K562 (cell line): ENCODE results near the gene CAV1. TPM values are rescaled to one million over a fixed set of nuclear protein-coding genes. Genes with fewer than 3 reads are reported as not detected.

Experiments used
- CBFA2T2 ChIP-seq: fragments of 450-650 bp; conservative IDR thresholded peaks from 2 replicates; pipeline ENCODE4 v1.6.1; 2017; ENCODE audit warnings: mild to moderate bottlenecking
- FUS ChIP-seq: fragments of 200-400 bp; formaldehyde crosslinking; optimal IDR thresholded peaks from 2 replicates; pipeline ENCODE3; 2017; ENCODE audit warnings: low read depth, low read length
- GMEB1 ChIP-seq: fragments of 250-450 bp; sonication (Bioruptor Pico); IDR thresholded peaks from 2 replicates; pipeline ENCODE4 v1.4.0; 2020; ENCODE audit warnings: mild to moderate bottlenecking
- ILF3 ChIP-seq: fragments of 450-650 bp; IDR thresholded peaks from 2 replicates; pipeline ENCODE4 v1.6.1; 2018; ENCODE audit warnings: antibody characterized with exemption, mild to moderate bottlenecking, moderate library complexity, borderline replicate concordance
- MXI1 ChIP-seq: IDR thresholded peaks from 2 replicates; pipeline ENCODE4 v1.6.1; 2011; ENCODE audit warnings: low read depth, mild to moderate bottlenecking, improper control_type of control experiment, low read length
- RFX5 ChIP-seq: IDR thresholded peaks from 2 replicates; pipeline ENCODE4 v1.6.1; 2011; ENCODE audit warnings: low read depth, mild to moderate bottlenecking, improper control_type of control experiment, low read length
- SMARCE1 ChIP-seq: fragments of 450-650 bp; IDR thresholded peaks from 2 replicates; pipeline ENCODE4 v1.7.1; 2016; ENCODE audit warnings: mild to moderate bottlenecking
- ZNF609 ChIP-seq: sonication (generic); formaldehyde crosslinking; IDR thresholded peaks from 2 replicates; pipeline ENCODE4 v1.8.1; 2023; ENCODE audit warnings: missing genetic modification reagents, mild to moderate bottlenecking, borderline replicate concordance
- polyA plus RNA-seq, 8 experiments: library from polyadenylated mRNA; depleted of rRNA in 4 of 8; stranded (reverse) in 5 of 8; unstranded in 3 of 8; fragments of >200 nt; fragmentation: Nextera tagmentation in 2 of 8; fragmentation: Illumina TruSeq in 1 of 8; extraction: Ambion mirVana in 2 of 8; extraction: Trizol in 1 of 8; gene quantifications; 2 replicates each; pipeline versions ENCODE4 v1.2.1 to v1.2.3, GENCODE V29; 2011 to 2014; ENCODE audit warnings: inconsistent platforms in 1 of 8, missing spikeins in 1 of 8
- total RNA-seq, 7 experiments: library from RNA; depleted of rRNA in 6 of 7; stranded (reverse); fragments of >200 nt in 6 of 7; fragmentation: Illumina TruSeq in 2 of 7; extraction: Trizol in 2 of 7; gene quantifications; 2 replicates each; pipeline versions ENCODE4 v1.2.1 to v1.2.3, GENCODE V29; 2011 to 2021; ENCODE audit warnings: low replicate concordance in 1 of 7
- TF ChIP-seq, protein P1 (sequence below): sonication (generic); formaldehyde crosslinking; IDR thresholded peaks from 2 replicates; pipeline ENCODE4 v1.8.0; 2022; ENCODE audit warnings: mild to moderate bottlenecking, missing genetic modification reagents
- TF ChIP-seq, protein P2 (sequence below): conservative IDR thresholded peaks from 2 replicates; pipeline ENCODE4 v1.6.1; 2011; ENCODE audit warnings: low read depth, mild to moderate bottlenecking, low read length; ENCODE audit not compliant: control insufficient read depth

CAV1 gene
- total and polyA plus RNA-seq, 9 of the 15 experiments (the other 6 are each of a cell fraction or from before 2014, with no cell fraction given) = 0.08 to 1.5 (median 0.63) TPM

DNA sequence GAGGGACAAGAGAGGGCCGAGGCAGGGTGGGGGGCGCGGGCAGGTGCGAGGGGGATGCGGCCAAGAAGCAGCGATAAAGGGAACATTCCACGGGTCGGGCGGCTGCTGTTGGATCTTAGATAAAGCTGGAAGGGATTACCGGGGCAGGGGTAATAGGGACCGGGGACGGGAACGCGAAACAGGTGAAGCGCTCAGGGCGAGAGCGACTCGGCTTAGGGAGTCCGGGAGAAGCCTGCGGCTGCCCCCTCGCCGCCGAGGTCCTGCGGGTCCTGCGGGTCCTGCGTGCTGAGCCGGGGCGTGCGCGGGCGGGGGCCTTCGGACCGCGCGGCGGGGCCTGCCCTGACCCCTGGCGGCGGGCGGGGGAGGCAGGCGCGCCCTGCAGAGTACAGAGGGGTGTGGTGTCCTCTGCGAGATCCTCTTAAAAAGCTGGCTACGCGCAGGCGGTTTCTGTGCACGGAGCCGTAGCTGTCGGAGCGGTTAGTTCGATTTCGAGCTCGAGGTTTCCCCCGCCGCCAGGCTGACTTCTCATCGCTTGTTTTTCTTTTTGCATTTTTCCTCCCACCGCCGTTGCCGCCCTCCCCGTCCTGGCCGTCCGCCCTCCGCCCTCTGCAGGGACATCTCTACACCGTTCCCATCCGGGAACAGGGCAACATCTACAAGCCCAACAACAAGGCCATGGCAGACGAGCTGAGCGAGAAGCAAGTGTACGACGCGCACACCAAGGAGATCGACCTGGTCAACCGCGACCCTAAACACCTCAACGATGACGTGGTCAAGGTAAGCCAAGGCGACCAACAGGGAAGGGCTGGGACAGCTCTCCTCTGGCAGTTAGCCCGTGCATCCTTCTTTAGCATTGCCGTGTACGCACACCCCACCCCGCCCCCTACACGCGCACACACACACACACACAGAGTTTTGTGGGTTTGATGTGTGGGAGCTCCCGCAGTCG lies 1.4 kb downstream of the CAV1 start (continued):
- no peak for TF ChIP-seq RFX5
- TF ChIP-seq CBFA2T2 = 0 out of 2 replicates have a peak, but pooled peaks have one; percentile 29
- TF ChIP-seq ZNF609 (CRISPR knock-in tag) = peak; percentile 85; the same call in 1 of the 2 replicates
- peak; percentile 40; the same call in 1 of the 2 replicates for TF ChIP-seq ILF3
- TF ChIP-seq FUS = no peak
- TF ChIP-seq SMARCE1 = peak; percentile 37; the same call in 1 of the 2 replicates
- TF ChIP-seq, protein P1, sequence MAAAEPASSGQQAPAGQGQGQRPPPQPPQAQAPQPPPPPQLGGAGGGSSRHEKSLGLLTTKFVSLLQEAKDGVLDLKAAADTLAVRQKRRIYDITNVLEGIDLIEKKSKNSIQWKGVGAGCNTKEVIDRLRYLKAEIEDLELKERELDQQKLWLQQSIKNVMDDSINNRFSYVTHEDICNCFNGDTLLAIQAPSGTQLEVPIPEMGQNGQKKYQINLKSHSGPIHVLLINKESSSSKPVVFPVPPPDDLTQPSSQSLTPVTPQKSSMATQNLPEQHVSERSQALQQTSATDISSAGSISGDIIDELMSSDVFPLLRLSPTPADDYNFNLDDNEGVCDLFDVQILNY (CRISPR knock-in tag) = 0 out of 2 replicates have a peak, but pooled peaks have one; percentile 65
- peak; percentile 63; the same call in 1 of the 2 replicates for TF ChIP-seq GMEB1
- no peak for TF ChIP-seq MXI1
- TF ChIP-seq, protein P2, sequence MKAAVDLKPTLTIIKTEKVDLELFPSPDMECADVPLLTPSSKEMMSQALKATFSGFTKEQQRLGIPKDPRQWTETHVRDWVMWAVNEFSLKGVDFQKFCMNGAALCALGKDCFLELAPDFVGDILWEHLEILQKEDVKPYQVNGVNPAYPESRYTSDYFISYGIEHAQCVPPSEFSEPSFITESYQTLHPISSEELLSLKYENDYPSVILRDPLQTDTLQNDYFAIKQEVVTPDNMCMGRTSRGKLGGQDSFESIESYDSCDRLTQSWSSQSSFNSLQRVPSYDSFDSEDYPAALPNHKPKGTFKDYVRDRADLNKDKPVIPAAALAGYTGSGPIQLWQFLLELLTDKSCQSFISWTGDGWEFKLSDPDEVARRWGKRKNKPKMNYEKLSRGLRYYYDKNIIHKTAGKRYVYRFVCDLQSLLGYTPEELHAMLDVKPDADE = peak; percentile 50; the same call in 1 of the 2 replicates
